Measurements from ENCODE around the gene TANC1. TPM values are rescaled to one million over a fixed set of nuclear protein-coding genes. Genes with fewer than 3 reads are reported as not detected.

Gene TANC1
- total RNA-seq, 4 donors from 2014 or later: 20.6 to 64.8 (median 31.5) TPM

GRCh38 chr2:159060518-159060917, 92.1 kb downstream of the TANC1 start:
- TF ChIP-seq CTCF (IDR thresholded peaks at IDR 0.05; ENCODE audit: low read depth): no peak

GRCh38 chr2:159063677-159064076, 95.2 kb downstream of the TANC1 start:
- no peak for TF ChIP-seq CTCF (IDR thresholded peaks at IDR 0.05; ENCODE audit: low read depth)

GRCh38 chr2:159064446-159065301, 96.2 kb downstream of the TANC1 start:
- no peak for TF ChIP-seq CTCF (IDR thresholded peaks at IDR 0.05; ENCODE audit: low read depth)

GRCh38 chr2:159065313-159065712, 96.9 kb downstream of the TANC1 start:
- TF ChIP-seq CTCF (IDR thresholded peaks at IDR 0.05; ENCODE audit: low read depth): no peak

- TF ChIP-seq CTCF (IDR thresholded peaks at IDR 0.05; ENCODE audit: low read depth): no peak
These were observed 97.5 kb downstream of the TANC1 start for GRCh38 chr2:159065891-159066290.

GRCh38 chr2:159066541-159067156, 98.2 kb downstream of the TANC1 start:
- TF ChIP-seq CTCF (IDR thresholded peaks at IDR 0.05; ENCODE audit: low read depth): no peak

GRCh38 chr2:159067971-159068370, 99.5 kb downstream of the TANC1 start:
- no peak for TF ChIP-seq CTCF (IDR thresholded peaks at IDR 0.05; ENCODE audit: low read depth)

Measured in subcutaneous adipose tissue (tissue), 4 donors.